Activated CD4-positive, CD25-positive, alpha-beta regulatory T cell treated with anti-CD3 and anti-CD28 coated beads, Interleukin-2, amount 50 U/mL, for 72 hours (primary cell): ENCODE measurements around the gene CDR2L.
"Not testable (repeated sequence)": the region's sequence is repeated elsewhere in the genome, so short reads cannot be mapped to it uniquely, and the experiment has no call there.

ENCODE experiments used
- DNase-seq: peaks from one replicate; pipeline ENCODE4 v3.0.0; 2021

Gene CDR2L

GRCh38 chr17:75044716-75045115 lies 57.3 kb downstream of the CDR2L start:
- DNase-seq, result no peak

GRCh38 chr17:75045946-75046406 lies 58.5 kb downstream of the CDR2L start:
- not testable (repeated sequence) for DNase-seq

- DNase-seq, result peak; percentile 93
These were observed 59.2 kb downstream of the CDR2L start, which contains the start of the genes ATP5PD and KCTD2 for GRCh38 chr17:75046407-75047289. Gene ATP5PD, minus strand, starts transcription at chr17:75046969. Its CDS starts 4,319 bp downstream, at chr17:75042650. Gene KCTD2, plus strand, starts transcription at chr17:75047225. Its CDS starts 26 bp downstream, at chr17:75047251.

- DNase-seq, result peak; percentile 42
These were observed 60.1 kb downstream of the CDR2L start for GRCh38 chr17:75047398-75048098.

GRCh38 chr17:75048249-75048878 lies 60.9 kb downstream of the CDR2L start:
- DNase-seq, result no peak

GRCh38 chr17:75049057-75049456 lies 61.6 kb downstream of the CDR2L start:
- no peak for DNase-seq

DNA sequence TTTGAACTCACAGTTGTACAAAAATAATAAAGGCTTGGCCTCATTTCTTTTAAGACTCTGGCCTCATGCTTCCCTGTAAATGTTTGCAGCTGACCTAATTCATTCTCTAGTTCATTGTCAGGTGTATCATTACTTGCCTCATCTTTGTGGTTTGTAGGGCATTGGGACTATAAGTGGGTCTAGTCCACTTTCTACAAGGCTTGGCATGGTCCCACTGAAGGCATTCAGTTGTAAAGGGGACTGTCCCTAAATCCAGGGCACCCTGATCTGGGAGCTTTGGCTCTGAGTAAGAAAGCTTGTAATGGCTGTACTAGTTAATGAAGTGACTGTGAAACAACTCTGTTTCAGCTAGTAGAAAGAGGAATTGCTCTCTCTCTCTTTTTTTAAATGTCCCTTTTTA lies 62.3 kb downstream of the CDR2L start:
- no peak for DNase-seq

DNA sequence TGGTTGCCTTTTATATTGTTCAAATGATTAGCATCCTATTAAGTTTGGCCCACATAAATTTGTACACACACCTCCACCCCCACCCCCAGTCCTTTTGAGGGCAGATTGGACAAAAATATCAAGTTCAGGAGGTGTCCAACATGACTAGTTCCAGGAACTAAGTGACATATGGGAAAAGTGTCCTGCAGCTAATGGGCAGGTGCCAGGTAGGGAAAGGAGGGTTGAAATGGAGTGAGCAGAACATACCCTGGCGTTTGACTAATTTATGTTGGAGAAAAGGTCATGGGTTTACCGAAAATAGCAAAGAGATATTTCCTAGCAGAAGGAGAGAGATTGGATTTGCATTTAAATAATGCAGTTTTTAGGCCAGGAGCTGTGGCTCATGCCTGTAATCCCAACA lies 64.5 kb downstream of the CDR2L start:
- DNase-seq, result no peak
